SJSA1 (cell line): ENCODE data around the gene COL23A1. TPM values are rescaled to one million over a fixed set of nuclear protein-coding genes. Genes with fewer than 3 reads are reported as not detected.
A peak's percentile ranks its signal among the peaks of the same experiment; 100 is the strongest.

Experiments
- DNase-seq, 2 experiments: peaks; one replicate each; pipeline ENCODE4 v3.0.0-alpha.2; 2015 to 2020; ENCODE audit warnings: low spot score in 2 of 2, low read depth in 1 of 2
- H3K27ac ChIP-seq: fragments of 250-450 bp; sonication (Bioruptor Pico); 2 replicates; pipeline ENCODE4 v1.5.1; 2020; ENCODE audit warnings: mild to moderate bottlenecking, moderate library complexity
- H3K27me3 ChIP-seq: fragments of 250-450 bp; sonication (Bioruptor Pico); replicated peaks from 2 replicates; pipeline ENCODE4 v1.5.1; 2020; ENCODE audit warnings: mild to moderate bottlenecking, moderate library complexity
- H3K36me3 ChIP-seq: fragments of 250-450 bp; sonication (Bioruptor Pico); 2 replicates; pipeline ENCODE4 v1.5.1; 2020; ENCODE audit warnings: mild to moderate bottlenecking
- H3K4me1 ChIP-seq: fragments of 250-450 bp; sonication (Bioruptor Pico); replicated peaks from 2 replicates; pipeline ENCODE4 v1.6.1; 2021; ENCODE audit warnings: mild to moderate bottlenecking
- H3K4me3 ChIP-seq: fragments of 250-450 bp; sonication (Bioruptor Pico); 2 replicates; pipeline ENCODE4 v1.5.1; 2020; ENCODE audit warnings: mild to moderate bottlenecking
- H3K9me3 ChIP-seq: fragments of 250-450 bp; sonication (Bioruptor Pico); replicated peaks from 2 replicates; pipeline ENCODE4 v1.5.1; 2020; ENCODE audit warnings: mild to moderate bottlenecking
- total RNA-seq: library from RNA; depleted of rRNA; stranded (reverse); fragments of >200 nt; shearing (Covaris generic); gene quantifications from 2 replicates; pipeline ENCODE4 v1.2.3, GENCODE V29; 2014

Gene COL23A1
- total RNA-seq, 1 experiment from 2014 or later = not detected

DNA sequence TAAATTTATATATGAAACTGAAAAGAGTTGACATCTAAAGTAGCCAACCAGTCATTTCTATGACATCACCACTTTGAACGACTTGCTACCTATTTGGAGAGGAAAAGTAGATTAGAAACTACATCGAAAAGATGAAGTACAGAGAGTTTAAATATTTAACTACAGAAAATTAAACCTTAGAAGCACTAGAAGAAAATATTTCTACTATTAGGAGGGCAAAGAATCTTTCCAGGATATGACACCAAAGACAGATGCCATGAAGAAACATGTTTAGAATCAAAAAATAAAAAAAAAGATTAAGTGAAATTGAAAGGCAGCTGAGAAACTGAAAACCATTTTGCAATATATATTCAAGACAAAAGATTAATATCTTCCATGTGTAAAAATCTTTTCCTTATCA, 144.7 kb downstream of the COL23A1 start:
- DNase-seq = no peak
- no peak overlapping the region for H3K4me3 ChIP-seq
- H3K4me1 ChIP-seq = no peaks in the 10 kb centered on the region
- peaks cover 43% of the 10 kb centered on the region for H3K9me3 ChIP-seq
- no peaks in the 10 kb centered on the region for H3K36me3 ChIP-seq
- no peak overlapping the region for H3K27ac ChIP-seq
- H3K27me3 ChIP-seq = no peaks in the 10 kb centered on the region

DNA sequence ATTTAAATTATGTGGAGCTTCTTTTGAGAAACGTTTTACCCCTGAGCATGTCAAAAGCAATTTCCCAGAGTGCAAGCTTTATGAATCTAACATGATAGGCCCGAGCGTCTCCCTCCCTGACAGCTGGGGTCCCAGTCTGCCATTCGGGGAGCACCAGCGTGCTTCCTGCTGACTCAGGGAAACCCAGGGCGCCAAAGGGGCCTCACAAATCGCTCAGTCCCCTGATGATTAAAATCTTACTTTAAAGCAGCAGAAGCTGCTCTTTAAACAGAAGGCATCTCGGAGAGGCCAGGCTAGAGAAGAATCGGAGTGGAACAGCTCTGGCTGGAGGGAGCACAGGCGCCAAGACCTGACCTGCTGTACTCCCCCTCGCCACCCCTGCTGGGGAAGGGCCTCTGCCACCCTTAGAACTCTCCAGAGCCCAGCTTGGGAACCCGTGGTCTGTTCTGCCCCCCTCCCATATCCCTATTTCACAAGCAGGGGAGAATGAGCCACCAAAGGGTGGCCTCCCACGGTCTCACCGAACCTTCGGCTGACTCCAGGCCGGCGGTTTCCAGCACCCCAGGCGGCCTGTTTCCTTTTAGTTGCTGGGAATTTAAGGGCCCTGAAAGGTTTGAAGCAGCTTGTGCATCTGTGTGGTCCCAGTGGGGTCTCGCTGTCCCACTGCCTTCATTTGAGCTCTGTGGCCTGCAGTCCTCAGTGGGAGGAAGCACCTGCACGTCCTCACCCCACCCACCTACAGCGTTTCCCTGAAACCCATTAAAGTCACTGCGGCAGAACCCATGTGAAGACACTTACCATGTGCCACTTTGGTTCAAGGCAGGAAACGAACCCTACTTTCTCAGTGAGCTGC, 147.6 kb downstream of the COL23A1 start:
- Histone ChIP-seq H3K9me3 (peaks cover 43% of the 10 kb centered on the region), H3K27ac (no peak overlapping the region)

GRCh38 chr5:178441486-178442270, 148.5 kb downstream of the COL23A1 start:
- peak in 1 of 2 experiments; percentile 33 for DNase-seq
- peaks cover 45% of the 10 kb centered on the region for H3K9me3 ChIP-seq
- H3K27me3 ChIP-seq = no peaks in the 10 kb centered on the region
- H3K4me3 ChIP-seq = no peak overlapping the region
- H3K4me1 ChIP-seq = no peaks in the 10 kb centered on the region
- H3K36me3 ChIP-seq = no peaks in the 10 kb centered on the region
- H3K27ac ChIP-seq = no peak overlapping the region

More for the DNA sequence above, 147.6 kb downstream of the COL23A1 start:
- Histone ChIP-seq H3K4me1 (no peaks in the 10 kb centered on the region), H3K4me3 (no peak overlapping the region), H3K36me3 (no peaks in the 10 kb centered on the region), H3K27me3 (no peaks in the 10 kb centered on the region)
- peak in 1 of 2 experiments; percentile 37 for DNase-seq

- peak in 1 of 2 experiments; percentile 33 for DNase-seq
- H3K27me3 ChIP-seq = no peaks in the 10 kb centered on the region
Measured at GRCh38 chr5:178440181-178440580, 150.0 kb downstream of the COL23A1 start.

GRCh38 chr5:178439493-178440180, 150.6 kb downstream of the COL23A1 start:
- Histone ChIP-seq H3K4me3 (no peak overlapping the region), H3K27me3 (no peaks in the 10 kb centered on the region), H3K4me1 (no peaks in the 10 kb centered on the region), H3K36me3 (no peaks in the 10 kb centered on the region), H3K27ac (no peak overlapping the region), H3K9me3 (peaks cover 54% of the 10 kb centered on the region)
- DNase-seq = peak in 1 of 2 experiments; percentile 25

More at GRCh38 chr5:178440181-178440580, 150.0 kb downstream of the COL23A1 start:
- Histone ChIP-seq H3K4me3 (no peak overlapping the region), H3K27ac (no peak overlapping the region), H3K9me3 (peaks cover 53% of the 10 kb centered on the region), H3K4me1 (no peaks in the 10 kb centered on the region), H3K36me3 (no peaks in the 10 kb centered on the region)

DNA sequence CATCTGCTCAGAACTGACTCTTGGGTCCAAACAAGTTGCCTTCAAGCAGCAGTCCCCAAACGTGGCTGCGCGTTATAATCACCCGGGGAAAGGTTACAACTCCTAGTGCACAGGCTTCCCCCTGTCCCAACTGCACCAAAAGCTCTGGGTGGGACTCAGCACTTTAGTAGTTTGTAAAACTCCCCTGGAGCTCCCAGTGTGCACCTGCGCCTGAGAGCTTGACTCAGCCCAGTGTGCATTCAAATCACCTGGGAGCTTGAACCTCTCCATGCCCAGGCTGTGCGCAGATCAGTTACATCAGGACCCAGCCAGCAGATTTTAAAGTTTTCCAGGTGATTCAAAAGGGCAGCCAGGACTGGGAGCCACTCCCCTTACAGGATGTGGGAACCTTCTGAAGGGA, 151.4 kb downstream of the COL23A1 start:
- H3K4me1 ChIP-seq = no peaks in the 10 kb centered on the region
- H3K27ac ChIP-seq = no peak overlapping the region
- peaks cover 58% of the 10 kb centered on the region for H3K9me3 ChIP-seq

GRCh38 chr5:178437386-178438075, 152.7 kb downstream of the COL23A1 start:
- H3K27me3 ChIP-seq = no peaks in the 10 kb centered on the region
- H3K27ac ChIP-seq = no peak overlapping the region
- DNase-seq = peak in 1 of 2 experiments; percentile 30
- peaks cover 65% of the 10 kb centered on the region for H3K9me3 ChIP-seq
- H3K36me3 ChIP-seq = no peaks in the 10 kb centered on the region
- no peak overlapping the region for H3K4me3 ChIP-seq
- no peaks in the 10 kb centered on the region for H3K4me1 ChIP-seq

More for the DNA sequence above, 151.4 kb downstream of the COL23A1 start:
- H3K4me3 ChIP-seq = no peak overlapping the region
- no peaks in the 10 kb centered on the region for H3K36me3 ChIP-seq
- H3K27me3 ChIP-seq = no peaks in the 10 kb centered on the region
- DNase-seq = peak in 1 of 2 experiments; percentile 29

DNA sequence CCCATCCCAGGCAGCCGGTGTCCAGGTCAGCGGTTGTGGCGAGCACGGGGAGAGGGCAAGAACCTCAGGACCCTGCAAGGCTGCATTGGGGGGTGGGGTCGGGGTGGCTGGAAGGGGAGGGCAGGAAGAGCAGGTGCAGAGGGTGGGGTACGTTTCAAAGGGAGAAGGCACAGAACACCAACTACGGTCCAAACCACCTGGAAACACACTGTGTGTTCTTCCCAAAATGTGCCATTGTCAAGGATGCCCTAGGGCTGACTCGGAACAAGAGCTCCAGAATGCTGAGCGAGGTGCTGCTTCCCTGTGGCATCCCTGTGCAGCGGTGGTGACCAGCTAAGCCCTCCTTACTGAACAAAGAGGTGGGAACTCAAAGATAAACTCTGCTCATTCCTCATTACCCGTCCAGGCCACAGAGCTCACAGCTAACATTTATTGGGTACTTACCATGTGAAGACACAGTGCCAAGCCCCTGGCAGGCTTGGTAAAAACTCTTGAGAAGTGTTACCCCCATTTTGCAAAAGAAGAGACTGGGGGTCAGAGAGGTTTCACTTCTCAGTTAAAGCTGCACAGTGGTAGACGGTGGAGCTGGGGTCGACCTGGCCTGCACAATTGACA, 153.8 kb downstream of the COL23A1 start:
- no peak for DNase-seq
- Histone ChIP-seq H3K36me3 (no peaks in the 10 kb centered on the region), H3K4me1 (no peaks in the 10 kb centered on the region), H3K27ac (no peak overlapping the region), H3K27me3 (no peaks in the 10 kb centered on the region), H3K4me3 (no peak overlapping the region), H3K9me3 (peaks cover 60% of the 10 kb centered on the region)

- Histone ChIP-seq H3K27me3 (no peaks in the 10 kb centered on the region), H3K9me3 (peaks cover 59% of the 10 kb centered on the region), H3K36me3 (no peaks in the 10 kb centered on the region), H3K4me1 (no peaks in the 10 kb centered on the region), H3K4me3 (no peak overlapping the region), H3K27ac (no peak overlapping the region)
- peak in 1 of 2 experiments; percentile 34 for DNase-seq
Measured at GRCh38 chr5:178435321-178436238, 154.6 kb downstream of the COL23A1 start.

DNA sequence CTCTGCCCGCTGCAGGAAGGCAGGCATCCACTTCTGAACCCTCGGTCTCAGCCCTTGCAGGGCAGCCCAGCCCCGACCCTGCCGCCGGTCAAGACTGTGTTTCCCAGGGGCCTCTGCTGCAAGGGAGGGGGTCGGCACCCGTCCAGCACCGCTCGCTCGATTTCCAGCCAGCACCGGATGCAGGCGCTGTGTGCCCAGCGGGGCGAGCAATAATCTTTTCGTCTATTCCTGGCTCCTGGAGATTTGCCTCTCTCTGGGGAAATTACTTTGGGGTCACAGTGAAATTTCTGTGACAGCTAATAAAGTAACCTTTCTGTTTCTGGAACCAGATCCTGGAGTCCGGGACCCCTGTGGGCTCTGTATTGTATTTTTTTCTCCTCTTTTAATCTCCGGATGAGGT, 155.3 kb downstream of the COL23A1 start:
- Histone ChIP-seq H3K4me1 (no peaks in the 10 kb centered on the region), H3K36me3 (no peaks in the 10 kb centered on the region), H3K9me3 (peaks cover 64% of the 10 kb centered on the region), H3K27ac (no peak overlapping the region), H3K4me3 (no peak overlapping the region), H3K27me3 (no peaks in the 10 kb centered on the region)
- DNase-seq = peak in 1 of 2 experiments; percentile 30

- peak in 1 of 2 experiments; percentile 44 for DNase-seq
- Histone ChIP-seq H3K27ac (no peak overlapping the region), H3K9me3 (peaks cover 67% of the 10 kb centered on the region), H3K4me1 (no peaks in the 10 kb centered on the region), H3K36me3 (no peaks in the 10 kb centered on the region), H3K27me3 (no peaks in the 10 kb centered on the region), H3K4me3 (no peak overlapping the region)
Measured at GRCh38 chr5:178434016-178434761, 156.0 kb downstream of the COL23A1 start.
